RWPE2 (cell line): ENCODE measurements around the gene HDAC4.

Experiments used
- ATAC-seq: fragments of 200-7000 bp; cut with Tn5 transposase; 3 replicates; pipeline ENCODE4 v1.9.1; 2021; ENCODE audit warnings: low read depth
- DNase-seq: peaks from one replicate; pipeline ENCODE4 v3.0.0-alpha.2; 2020; ENCODE audit warnings: low spot score
- H3K27ac ChIP-seq: fragments of 450-650 bp; 2 replicates; pipeline ENCODE4 v1.5.1; 2017; ENCODE audit warnings: mild to moderate bottlenecking; ENCODE audit not compliant: poor library complexity, severe bottlenecking
- H3K27me3 ChIP-seq: fragments of 250-450 bp; sonication (Bioruptor Pico); 2 replicates; pipeline ENCODE4 v1.5.1; 2021; ENCODE audit warnings: mild to moderate bottlenecking, moderate library complexity; ENCODE audit not compliant: insufficient read depth, poor library complexity, severe bottlenecking
- H3K36me3 ChIP-seq: fragments of 250-450 bp; sonication (Bioruptor Pico); 2 replicates; pipeline ENCODE4 v1.5.1; 2020; ENCODE audit warnings: low read depth, mild to moderate bottlenecking, moderate library complexity
- H3K4me1 ChIP-seq: fragments of 250-450 bp; sonication (Bioruptor Pico); 2 replicates; pipeline ENCODE4 v1.5.1; 2021; ENCODE audit warnings: mild to moderate bottlenecking, moderate library complexity; ENCODE audit not compliant: insufficient read depth, poor library complexity, severe bottlenecking
- H3K4me3 ChIP-seq: fragments of 250-450 bp; sonication (Bioruptor Pico); 2 replicates; pipeline ENCODE4 v1.5.1; 2021; ENCODE audit warnings: mild to moderate bottlenecking, moderate library complexity; ENCODE audit not compliant: severe bottlenecking
- H3K9me3 ChIP-seq: fragments of 250-450 bp; sonication (Bioruptor Pico); 2 replicates; pipeline ENCODE4 v1.5.1; 2021; ENCODE audit warnings: mild to moderate bottlenecking, moderate library complexity; ENCODE audit not compliant: severe bottlenecking
- TF ChIP-seq, protein P1 (sequence below): fragments of 450-650 bp; IDR thresholded peaks from one replicate; pipeline ENCODE4 v1.5.1; 2017; ENCODE audit warnings: mild to moderate bottlenecking, moderate library complexity; ENCODE audit not compliant: poor library complexity, severe bottlenecking

Gene HDAC4

DNA sequence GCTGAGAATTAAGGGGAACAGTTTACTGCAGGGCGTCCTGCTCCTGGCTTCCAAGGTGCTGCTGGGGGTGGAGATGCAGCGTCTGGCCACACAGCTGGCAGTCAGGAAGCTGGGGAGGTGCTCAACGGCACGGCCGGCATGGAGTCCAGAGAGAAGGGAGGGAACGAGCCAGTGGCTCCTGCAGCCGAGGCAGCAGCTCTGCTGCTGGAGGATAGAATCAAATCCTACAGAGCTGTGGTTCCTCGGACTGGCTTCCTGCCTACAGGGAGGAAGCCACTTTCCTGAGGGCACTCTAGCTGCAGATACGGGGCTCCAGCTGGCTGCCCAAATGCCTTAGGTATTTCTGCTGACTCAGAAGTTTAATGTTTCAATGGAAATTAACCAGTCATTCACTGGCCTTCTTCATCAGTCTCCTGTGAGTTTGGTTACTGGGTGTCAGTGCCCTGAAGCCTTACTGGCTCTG lies 286.7 kb downstream of the HDAC4 start:
- no peaks in the 10 kb centered on the region for H3K36me3 ChIP-seq
- peaks cover 6% of the 10 kb centered on the region for H3K4me1 ChIP-seq
- H3K4me3 ChIP-seq, result no peak overlapping the region
- DNase-seq (no peak), ATAC-seq (no peak)
- TF ChIP-seq, protein P1, sequence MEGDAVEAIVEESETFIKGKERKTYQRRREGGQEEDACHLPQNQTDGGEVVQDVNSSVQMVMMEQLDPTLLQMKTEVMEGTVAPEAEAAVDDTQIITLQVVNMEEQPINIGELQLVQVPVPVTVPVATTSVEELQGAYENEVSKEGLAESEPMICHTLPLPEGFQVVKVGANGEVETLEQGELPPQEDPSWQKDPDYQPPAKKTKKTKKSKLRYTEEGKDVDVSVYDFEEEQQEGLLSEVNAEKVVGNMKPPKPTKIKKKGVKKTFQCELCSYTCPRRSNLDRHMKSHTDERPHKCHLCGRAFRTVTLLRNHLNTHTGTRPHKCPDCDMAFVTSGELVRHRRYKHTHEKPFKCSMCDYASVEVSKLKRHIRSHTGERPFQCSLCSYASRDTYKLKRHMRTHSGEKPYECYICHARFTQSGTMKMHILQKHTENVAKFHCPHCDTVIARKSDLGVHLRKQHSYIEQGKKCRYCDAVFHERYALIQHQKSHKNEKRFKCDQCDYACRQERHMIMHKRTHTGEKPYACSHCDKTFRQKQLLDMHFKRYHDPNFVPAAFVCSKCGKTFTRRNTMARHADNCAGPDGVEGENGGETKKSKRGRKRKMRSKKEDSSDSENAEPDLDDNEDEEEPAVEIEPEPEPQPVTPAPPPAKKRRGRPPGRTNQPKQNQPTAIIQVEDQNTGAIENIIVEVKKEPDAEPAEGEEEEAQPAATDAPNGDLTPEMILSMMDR, result no peak
- no peak overlapping the region for H3K27ac ChIP-seq
- H3K9me3 ChIP-seq, result no peaks in the 10 kb centered on the region
- no peaks in the 10 kb centered on the region for H3K27me3 ChIP-seq

DNA sequence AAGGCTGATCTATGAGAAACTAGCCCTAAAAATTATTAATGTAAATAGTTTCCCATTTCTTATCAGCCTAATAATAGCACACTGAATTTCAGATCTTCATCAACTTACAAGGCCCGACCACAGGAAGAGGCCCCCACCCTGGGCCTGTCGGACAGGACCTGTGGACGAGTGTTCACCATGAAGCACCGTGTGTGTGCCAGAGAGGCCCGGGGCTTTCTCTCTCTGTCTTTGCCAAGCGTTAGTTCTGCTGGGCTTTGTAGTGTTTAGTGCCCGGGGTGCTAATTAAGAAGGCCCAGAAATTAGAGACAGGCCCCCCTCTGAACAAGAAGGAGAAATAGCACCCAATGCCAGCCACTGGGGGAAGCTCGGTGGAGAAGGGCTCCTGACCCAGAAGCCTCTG lies 287.2 kb downstream of the HDAC4 start:
- TF ChIP-seq, protein P1, result no peak
- H3K4me3 ChIP-seq, result no peak overlapping the region
- no peaks in the 10 kb centered on the region for H3K9me3 ChIP-seq
- H3K27me3 ChIP-seq, result no peaks in the 10 kb centered on the region
- H3K4me1 ChIP-seq, result peaks cover 6% of the 10 kb centered on the region
- ATAC-seq, result no peak
- no peaks in the 10 kb centered on the region for H3K36me3 ChIP-seq
- no peak for DNase-seq
- H3K27ac ChIP-seq, result no peak overlapping the region

DNA sequence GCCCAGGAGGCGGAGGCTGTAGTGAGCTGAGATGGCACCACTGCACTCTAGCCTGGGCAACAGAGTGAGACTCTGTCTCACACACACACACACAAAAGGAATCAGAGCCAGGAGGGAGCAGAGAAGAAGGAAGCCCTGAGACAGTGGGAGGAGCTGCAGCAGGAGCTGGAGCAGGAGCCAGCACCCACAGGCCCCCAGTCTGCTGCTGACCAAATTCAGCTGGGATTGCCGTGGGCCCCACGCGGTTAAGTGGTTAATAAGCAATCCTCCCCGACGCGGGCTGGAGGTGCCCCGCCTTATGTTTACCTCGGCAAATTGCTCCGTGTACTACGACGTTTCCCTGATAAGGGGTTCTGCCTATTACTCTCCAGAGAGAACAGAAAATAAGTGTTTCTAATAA lies 287.6 kb downstream of the HDAC4 start:
- Histone ChIP-seq H3K27ac (no peak overlapping the region), H3K9me3 (no peaks in the 10 kb centered on the region), H3K36me3 (no peaks in the 10 kb centered on the region), H3K27me3 (no peaks in the 10 kb centered on the region), H3K4me3 (no peak overlapping the region), H3K4me1 (peaks cover 6% of the 10 kb centered on the region)
- DNase-seq (no peak), ATAC-seq (no peak)
- TF ChIP-seq, protein P1, result no peak

- TF ChIP-seq, protein P1, result no peak
- H3K36me3 ChIP-seq, result no peaks in the 10 kb centered on the region
- no peaks in the 10 kb centered on the region for H3K27me3 ChIP-seq
- peaks cover 5% of the 10 kb centered on the region for H3K4me1 ChIP-seq
- H3K27ac ChIP-seq, result no peak overlapping the region
- DNase-seq (no peak), ATAC-seq (no peak)
- no peaks in the 10 kb centered on the region for H3K9me3 ChIP-seq
- no peak overlapping the region for H3K4me3 ChIP-seq
Observed at GRCh38 chr2:239112127-239112774, 288.6 kb downstream of the HDAC4 start.

DNA sequence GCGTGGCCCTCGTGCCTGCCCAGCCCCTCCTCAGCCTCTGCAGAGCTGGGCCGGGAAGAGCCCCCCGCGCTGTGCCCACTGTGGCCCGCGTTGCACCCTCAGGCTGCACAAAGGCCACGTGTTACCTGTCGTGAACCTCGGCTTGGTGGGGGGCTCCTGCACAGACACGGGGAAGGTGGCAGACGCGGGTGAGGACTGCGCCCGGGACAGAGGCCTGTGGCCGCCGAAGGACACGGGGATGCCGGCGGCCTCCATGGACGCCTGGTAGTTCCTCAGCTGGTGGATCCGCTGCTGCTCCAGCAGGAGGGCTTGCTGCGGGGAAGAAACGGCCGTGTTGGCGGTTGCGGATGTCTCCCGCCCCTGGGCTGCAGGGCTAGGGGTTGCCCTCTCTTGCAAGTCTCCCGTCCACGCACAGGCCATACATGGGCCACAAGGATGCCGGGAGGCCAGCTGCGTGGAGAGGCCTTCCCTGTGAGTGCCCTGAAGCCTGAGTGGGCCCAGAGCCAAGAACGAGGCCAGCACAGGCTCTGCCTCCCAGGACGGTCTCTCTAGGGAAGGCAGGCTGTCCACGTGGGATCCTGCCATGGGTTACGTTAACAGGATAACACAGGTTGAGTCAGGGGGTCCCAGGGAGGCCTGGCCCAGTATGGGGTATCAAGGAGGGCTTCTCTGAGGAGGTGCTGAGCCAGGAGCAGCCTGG lies 289.3 kb downstream of the HDAC4 start:
- TF ChIP-seq, protein P1, result no peak
- Histone ChIP-seq H3K4me3 (no peak overlapping the region), H3K27me3 (no peaks in the 10 kb centered on the region), H3K9me3 (no peaks in the 10 kb centered on the region), H3K36me3 (no peaks in the 10 kb centered on the region), H3K27ac (no peak overlapping the region), H3K4me1 (no peaks in the 10 kb centered on the region)
- DNase-seq (no peak), ATAC-seq (no peak)
